Measurements from ENCODE around the gene SRGAP2. TPM values are rescaled to one million over a fixed set of nuclear protein-coding genes. Genes with fewer than 3 reads are reported as not detected.
A peak's percentile ranks its signal among the peaks of the same experiment; 100 is the strongest.
"Not testable (repeated sequence)": the region's sequence is repeated elsewhere in the genome, so short reads cannot be mapped to it uniquely, and the experiment has no call there.

SRGAP2 gene
- total RNA-seq, 1 experiment from 2014 or later = 36.4 TPM

- not testable (repeated sequence) for H3K27ac ChIP-seq; H3K27me3 ChIP-seq (replicated peaks); H3K4me1 ChIP-seq (replicated peaks); H3K4me3 ChIP-seq; DNase-seq (ENCODE audit: low read depth in 1 of 2, low spot score in 2 of 2); H3K9me3 ChIP-seq (replicated peaks); H3K36me3 ChIP-seq
Observed at GRCh38 chr1:206186826-206187225, 16.5 kb upstream of the SRGAP2 start.

- not testable (repeated sequence) for H3K4me1 ChIP-seq (replicated peaks); H3K9me3 ChIP-seq (replicated peaks); H3K27me3 ChIP-seq (replicated peaks)
Observed at GRCh38 chr1:206195182-206195581, 8.2 kb upstream of the SRGAP2 start.

GRCh38 chr1:206196748-206197424, 6.5 kb upstream of the SRGAP2 start:
- DNase-seq (ENCODE audit: low read depth in 1 of 2, low spot score in 2 of 2) = not testable (repeated sequence)

More at GRCh38 chr1:206195182-206195581, 8.2 kb upstream of the SRGAP2 start:
- not testable (repeated sequence) for H3K27ac ChIP-seq; H3K36me3 ChIP-seq; H3K4me3 ChIP-seq; DNase-seq (ENCODE audit: low read depth in 1 of 2, low spot score in 2 of 2)

GRCh38 chr1:206202789-206203363, 465 bp upstream of the SRGAP2 start, which contains the start of gene FAM72A:
FAM72A (minus strand) TSS chr1:206202839; CDS start chr1:206202025, 814 bp downstream.
- peak; percentile 99 for DNase-seq (ENCODE audit: low read depth in 1 of 2, low spot score in 2 of 2)
- H3K4me3 ChIP-seq; H3K27ac ChIP-seq; H3K4me1 ChIP-seq (replicated peaks); H3K36me3 ChIP-seq; H3K9me3 ChIP-seq (replicated peaks); H3K27me3 ChIP-seq (replicated peaks): not testable (repeated sequence)

More at GRCh38 chr1:206196748-206197424, 6.5 kb upstream of the SRGAP2 start:
- not testable (repeated sequence) for H3K4me3 ChIP-seq; H3K9me3 ChIP-seq (replicated peaks); H3K36me3 ChIP-seq; H3K27me3 ChIP-seq (replicated peaks); H3K27ac ChIP-seq; H3K4me1 ChIP-seq (replicated peaks)

- H3K27ac ChIP-seq; H3K9me3 ChIP-seq (replicated peaks); H3K36me3 ChIP-seq; DNase-seq (ENCODE audit: low read depth in 1 of 2, low spot score in 2 of 2); H3K4me1 ChIP-seq (replicated peaks); H3K4me3 ChIP-seq; H3K27me3 ChIP-seq (replicated peaks): not testable (repeated sequence)
Observed at GRCh38 chr1:206204159-206204511, 794 bp downstream of the SRGAP2 start.

- H3K27ac ChIP-seq; H3K36me3 ChIP-seq; H3K4me1 ChIP-seq (replicated peaks); H3K9me3 ChIP-seq (replicated peaks); H3K27me3 ChIP-seq (replicated peaks): not testable (repeated sequence)
- DNase-seq (ENCODE audit: low read depth in 1 of 2, low spot score in 2 of 2) = peak in 1 of 2 experiments; percentile 13
- H3K4me3 ChIP-seq = peak overlapping the region; percentile 32
Observed at GRCh38 chr1:206204871-206205270, 1.5 kb downstream of the SRGAP2 start.

GRCh38 chr1:206205569-206205968, 2.2 kb downstream of the SRGAP2 start:
- not testable (repeated sequence) for H3K36me3 ChIP-seq; DNase-seq (ENCODE audit: low read depth in 1 of 2, low spot score in 2 of 2); H3K4me1 ChIP-seq (replicated peaks); H3K9me3 ChIP-seq (replicated peaks); H3K27ac ChIP-seq; H3K4me3 ChIP-seq; H3K27me3 ChIP-seq (replicated peaks)

GRCh38 chr1:206210802-206211201, 7.5 kb downstream of the SRGAP2 start:
- not testable (repeated sequence) for H3K27ac ChIP-seq; H3K9me3 ChIP-seq (replicated peaks); H3K36me3 ChIP-seq; DNase-seq (ENCODE audit: low read depth in 1 of 2, low spot score in 2 of 2); H3K4me1 ChIP-seq (replicated peaks); H3K4me3 ChIP-seq; H3K27me3 ChIP-seq (replicated peaks)

- H3K4me1 ChIP-seq (replicated peaks); DNase-seq (ENCODE audit: low read depth in 1 of 2, low spot score in 2 of 2); H3K4me3 ChIP-seq: not testable (repeated sequence)
Observed at GRCh38 chr1:206215600-206216392, 12.5 kb downstream of the SRGAP2 start.

GRCh38 chr1:206218285-206218684, 14.9 kb downstream of the SRGAP2 start:
- not testable (repeated sequence) for DNase-seq (ENCODE audit: low read depth in 1 of 2, low spot score in 2 of 2)

More at GRCh38 chr1:206215600-206216392, 12.5 kb downstream of the SRGAP2 start:
- not testable (repeated sequence) for H3K36me3 ChIP-seq; H3K9me3 ChIP-seq (replicated peaks); H3K27me3 ChIP-seq (replicated peaks); H3K27ac ChIP-seq

GRCh38 chr1:206218765-206219164, 15.4 kb downstream of the SRGAP2 start:
- not testable (repeated sequence) for H3K27me3 ChIP-seq (replicated peaks); H3K36me3 ChIP-seq; H3K9me3 ChIP-seq (replicated peaks); H3K4me1 ChIP-seq (replicated peaks); H3K27ac ChIP-seq; DNase-seq (ENCODE audit: low read depth in 1 of 2, low spot score in 2 of 2); H3K4me3 ChIP-seq

More at GRCh38 chr1:206218285-206218684, 14.9 kb downstream of the SRGAP2 start:
- not testable (repeated sequence) for H3K27ac ChIP-seq; H3K4me1 ChIP-seq (replicated peaks); H3K9me3 ChIP-seq (replicated peaks); H3K27me3 ChIP-seq (replicated peaks); H3K36me3 ChIP-seq; H3K4me3 ChIP-seq

GRCh38 chr1:206219514-206220331, 16.4 kb downstream of the SRGAP2 start:
- not testable (repeated sequence) for DNase-seq (ENCODE audit: low read depth in 1 of 2, low spot score in 2 of 2); H3K9me3 ChIP-seq (replicated peaks); H3K36me3 ChIP-seq

GRCh38 chr1:206220332-206221000, 17.1 kb downstream of the SRGAP2 start:
- H3K9me3 ChIP-seq (replicated peaks); H3K4me1 ChIP-seq (replicated peaks); H3K27me3 ChIP-seq (replicated peaks); H3K36me3 ChIP-seq; H3K27ac ChIP-seq; H3K4me3 ChIP-seq; DNase-seq (ENCODE audit: low read depth in 1 of 2, low spot score in 2 of 2): not testable (repeated sequence)

More at GRCh38 chr1:206219514-206220331, 16.4 kb downstream of the SRGAP2 start:
- not testable (repeated sequence) for H3K27ac ChIP-seq; H3K4me1 ChIP-seq (replicated peaks); H3K27me3 ChIP-seq (replicated peaks); H3K4me3 ChIP-seq

Measured in SJSA1 (cell line).